PC-3 (cell line): ENCODE measurements around the gene JADE1.

ENCODE experiments used
- EZH2 ChIP-seq: fragments of 300-600 bp; sonication (generic); IDR thresholded peaks from one replicate; pipeline ENCODE4 v1.6.1; 2017; ENCODE audit warnings: antibody characterized with exemption, mild to moderate bottlenecking, low read length; ENCODE audit not compliant: unreplicated experiment
- TF ChIP-seq, protein P1 (sequence below): fragments of 300-600 bp; sonication (generic); conservative IDR thresholded peaks from 2 replicates; pipeline ENCODE4 v1.5.1; 2017; ENCODE audit warnings: antibody characterized with exemption, low read depth, mild to moderate bottlenecking, low read length

DNA sequence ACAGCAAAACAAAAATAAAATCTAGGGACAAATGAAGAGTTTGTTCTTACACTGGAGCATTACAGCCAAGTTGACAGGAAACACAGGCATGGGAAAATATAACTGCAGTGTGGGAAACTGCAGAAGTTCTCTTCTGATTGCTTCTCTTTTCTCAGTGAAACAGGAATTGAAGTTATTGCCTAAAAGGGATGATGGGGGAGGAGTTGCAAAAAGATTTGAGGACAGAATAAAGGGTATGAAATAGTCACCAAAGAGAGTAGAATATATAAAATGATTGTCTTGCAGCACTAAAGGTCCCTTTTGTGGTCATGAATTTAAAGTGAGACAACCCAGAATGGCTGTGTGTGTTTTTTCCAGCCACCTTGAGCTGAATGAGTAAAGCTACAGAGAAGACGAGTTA is 103.7 kb downstream of the JADE1 start:
- TF ChIP-seq, protein P1, sequence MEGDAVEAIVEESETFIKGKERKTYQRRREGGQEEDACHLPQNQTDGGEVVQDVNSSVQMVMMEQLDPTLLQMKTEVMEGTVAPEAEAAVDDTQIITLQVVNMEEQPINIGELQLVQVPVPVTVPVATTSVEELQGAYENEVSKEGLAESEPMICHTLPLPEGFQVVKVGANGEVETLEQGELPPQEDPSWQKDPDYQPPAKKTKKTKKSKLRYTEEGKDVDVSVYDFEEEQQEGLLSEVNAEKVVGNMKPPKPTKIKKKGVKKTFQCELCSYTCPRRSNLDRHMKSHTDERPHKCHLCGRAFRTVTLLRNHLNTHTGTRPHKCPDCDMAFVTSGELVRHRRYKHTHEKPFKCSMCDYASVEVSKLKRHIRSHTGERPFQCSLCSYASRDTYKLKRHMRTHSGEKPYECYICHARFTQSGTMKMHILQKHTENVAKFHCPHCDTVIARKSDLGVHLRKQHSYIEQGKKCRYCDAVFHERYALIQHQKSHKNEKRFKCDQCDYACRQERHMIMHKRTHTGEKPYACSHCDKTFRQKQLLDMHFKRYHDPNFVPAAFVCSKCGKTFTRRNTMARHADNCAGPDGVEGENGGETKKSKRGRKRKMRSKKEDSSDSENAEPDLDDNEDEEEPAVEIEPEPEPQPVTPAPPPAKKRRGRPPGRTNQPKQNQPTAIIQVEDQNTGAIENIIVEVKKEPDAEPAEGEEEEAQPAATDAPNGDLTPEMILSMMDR: no peak
- no peak for TF ChIP-seq EZH2
